HepG2 (cell line): ENCODE results near the gene PSMD1. TPM values are rescaled to one million over a fixed set of nuclear protein-coding genes. Genes with fewer than 3 reads are reported as not detected.

Source experiments
- CENPX ChIP-seq: sonication (generic); formaldehyde crosslinking; IDR thresholded peaks from 2 replicates; pipeline ENCODE4 v1.9.0; 2021; ENCODE audit warnings: mild to moderate bottlenecking, missing genetic modification reagents, moderate library complexity
- DRAP1 ChIP-seq: IDR thresholded peaks from 2 replicates; pipeline ENCODE4 v1.6.1; 2016; ENCODE audit warnings: missing genetic modification reagents, missing compliant biosample characterization
- FOXA3 ChIP-seq: IDR thresholded peaks from 2 replicates; pipeline ENCODE4 v1.6.1; 2016; ENCODE audit warnings: missing genetic modification reagents, missing compliant biosample characterization
- HINFP ChIP-seq: sonication (generic); formaldehyde crosslinking; IDR thresholded peaks from 2 replicates; pipeline ENCODE4 v1.4.0; 2020; ENCODE audit warnings: low read depth, mild to moderate bottlenecking, missing genetic modification reagents
- MAX ChIP-seq: IDR thresholded peaks from 2 replicates; pipeline ENCODE4 v1.6.1; 2012; ENCODE audit warnings: inconsistent platforms
- MED13 ChIP-seq: sonication (generic); formaldehyde crosslinking; IDR thresholded peaks from 2 replicates; pipeline ENCODE4 v1.5.0; 2020; ENCODE audit warnings: missing genetic modification reagents
- POGK ChIP-seq: sonication (generic); formaldehyde crosslinking; conservative IDR thresholded peaks from 2 replicates; pipeline ENCODE4 v1.8.0; 2022; ENCODE audit warnings: mild to moderate bottlenecking, moderate library complexity, missing genetic modification reagents
- PRDM10 ChIP-seq: sonication (generic); formaldehyde crosslinking; IDR thresholded peaks from 2 replicates; pipeline ENCODE4 v1.4.0; 2020; ENCODE audit warnings: low read depth, missing genetic modification reagents
- RXRA ChIP-seq: sonication (generic); formaldehyde crosslinking; IDR thresholded peaks from 2 replicates; pipeline ENCODE4 v1.5.1; 2020; ENCODE audit warnings: missing genetic modification reagents
- SMC3 ChIP-seq: IDR thresholded peaks from 2 replicates; pipeline ENCODE4 v1.6.1; 2011; ENCODE audit warnings: low read length, improper control_type of control experiment
- TFDP1 ChIP-seq: IDR thresholded peaks from 2 replicates; pipeline ENCODE4 v1.6.1; 2016; ENCODE audit warnings: missing compliant biosample characterization, missing genetic modification reagents, borderline replicate concordance
- THAP9 ChIP-seq: sonication (generic); formaldehyde crosslinking; IDR thresholded peaks from 2 replicates; pipeline ENCODE4; 2020; ENCODE audit warnings: missing genetic modification reagents, mild to moderate bottlenecking, borderline replicate concordance
- ZFAT ChIP-seq: sonication (generic); formaldehyde crosslinking; conservative IDR thresholded peaks from 2 replicates; pipeline ENCODE4 v1.8.1; 2023; ENCODE audit warnings: missing genetic modification reagents, inconsistent platforms
- ZNF776 ChIP-seq: sonication (generic); formaldehyde crosslinking; IDR thresholded peaks from 2 replicates; pipeline ENCODE4 v1.4.0; 2020; ENCODE audit warnings: mild to moderate bottlenecking, missing genetic modification reagents
- ZNF788 ChIP-seq: sonication (generic); formaldehyde crosslinking; IDR thresholded peaks from 2 replicates; pipeline ENCODE4 v1.5.0; 2020; ENCODE audit warnings: mild to moderate bottlenecking, missing genetic modification reagents, borderline replicate concordance
- ZNF839 ChIP-seq: sonication (generic); formaldehyde crosslinking; IDR thresholded peaks from 2 replicates; pipeline ENCODE4 v1.4.0; 2020; ENCODE audit warnings: missing genetic modification reagents, mild to moderate bottlenecking, borderline replicate concordance
- polyA plus RNA-seq, 8 experiments: library from polyadenylated mRNA; depleted of rRNA in 3 of 8; stranded (reverse) in 7 of 8; unstranded in 1 of 8; fragments of >200 nt; fragmentation: Illumina TruSeq in 4 of 8; extraction: Trizol in 4 of 8; gene quantifications; 2 replicates each; pipeline versions ENCODE4 v1.2.1 to v1.2.3, GENCODE V29; 2011 to 2016; ENCODE audit warnings: low read depth in 4 of 8, missing spikeins in 1 of 8, mixed read lengths in 1 of 8; ENCODE audit not compliant: insufficient read depth in 1 of 8
- total RNA-seq, 5 experiments: library from RNA; depleted of rRNA; stranded (reverse); fragments of >200 nt; fragmentation: Illumina TruSeq; extraction: Trizol; gene quantifications; 2 replicates each; pipeline ENCODE4 v1.2.3, GENCODE V29; 2016; ENCODE audit warnings: low read depth in 1 of 5

The PSMD1 gene
- total and polyA plus RNA-seq, 2 of the 13 experiments (the other 11 are each of a cell fraction or from before 2014, with no cell fraction given): 136 to 191 TPM

GRCh38 chr2:231181860-231182512 is 125.3 kb downstream of the PSMD1 start (continued):
- 0 out of 2 replicates have a peak, but pooled peaks have one; percentile 12 for TF ChIP-seq FOXA3 (CRISPR knock-in tag)
- no peak for TF ChIP-seq ZNF839 (CRISPR knock-in tag)
- no peak for TF ChIP-seq DRAP1
- peak; percentile 94 for TF ChIP-seq RXRA (CRISPR knock-in tag)
- no peak for TF ChIP-seq CENPX
- no peak for TF ChIP-seq POGK
- peak; percentile 53; the same call in 1 of the 2 replicates for TF ChIP-seq MAX
- TF ChIP-seq PRDM10 (CRISPR knock-in tag): 0 out of 2 replicates have a peak, but pooled peaks have one; percentile 28
- no peak for TF ChIP-seq ZFAT (CRISPR knock-in tag)
- 0 out of 2 replicates have a peak, but pooled peaks have one; percentile 15 for TF ChIP-seq TFDP1 (CRISPR knock-in tag)
- peak; percentile 16; the same call in 1 of the 2 replicates for TF ChIP-seq ZNF788 (CRISPR knock-in tag)
- TF ChIP-seq SMC3: peak; percentile 11; the same call in 1 of the 2 replicates
- TF ChIP-seq HINFP (CRISPR knock-in tag): 0 out of 2 replicates have a peak, but pooled peaks have one; percentile 46
- no peak for TF ChIP-seq ZNF776 (CRISPR knock-in tag)
- 0 out of 2 replicates have a peak, but pooled peaks have one; percentile 37 for TF ChIP-seq THAP9
- no peak for TF ChIP-seq MED13 (CRISPR knock-in tag)
